Measurements from ENCODE around the gene FUNDC1.

GRCh38 chrX:44503560-44503959 is 39.1 kb downstream of the FUNDC1 start:
- TF ChIP-seq CTCF (IDR thresholded peaks at IDR 0.05; ENCODE audit: insufficient read depth, low read length, poor library complexity, severe bottlenecking) (no peak), EZH2phosphoT487 (conservative IDR thresholded peaks at IDR 0.05; ENCODE audit: low read length) (no peak)
